Activated effector memory CD4-positive, alpha-beta T cell treated with anti-CD3 and anti-CD28 coated beads, Interleukin-2, amount 50 U/mL, for 16 hours (primary cell): Measurements from ENCODE around the gene PHF23.

Experiments used
- DNase-seq: peaks from one replicate; pipeline ENCODE4 v3.0.0-alpha.2; 2020

Gene PHF23

DNA sequence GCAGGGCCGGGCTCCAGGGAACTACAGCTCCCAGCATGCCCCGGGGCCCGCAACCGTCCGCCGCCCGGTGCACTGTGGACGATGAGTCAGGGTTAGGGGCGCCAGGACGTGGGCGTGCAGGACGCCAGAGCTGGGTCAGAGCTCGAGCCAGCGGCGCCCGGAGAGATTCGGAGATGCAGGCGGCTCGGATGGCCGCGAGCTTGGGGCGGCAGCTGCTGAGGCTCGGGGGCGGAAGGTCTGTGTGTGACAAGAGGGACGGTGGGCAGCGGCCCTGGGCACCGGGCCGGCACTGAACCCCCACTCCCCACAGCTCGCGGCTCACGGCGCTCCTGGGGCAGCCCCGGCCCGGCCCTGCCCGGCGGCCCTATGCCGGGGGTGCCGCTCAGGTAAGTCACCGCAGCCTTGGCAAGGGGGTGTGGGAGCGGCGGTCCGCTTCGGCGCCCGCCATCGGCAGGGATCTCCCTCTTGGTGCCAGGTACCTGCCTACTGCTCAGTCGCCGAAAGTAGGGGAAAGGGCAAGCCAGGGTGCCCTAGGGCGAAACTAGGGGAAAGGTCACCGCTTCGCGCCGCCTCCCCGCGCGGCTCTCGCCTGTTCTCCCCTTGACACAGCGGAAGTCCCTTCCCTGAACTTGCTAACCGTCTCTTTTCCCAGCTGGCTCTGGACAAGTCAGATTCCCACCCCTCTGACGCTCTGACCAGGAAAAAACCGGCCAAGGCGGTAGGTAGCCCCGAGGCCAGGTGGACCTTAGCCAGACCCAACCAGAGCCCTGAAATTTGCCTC, 19.3 kb downstream of the PHF23 start, which contains the start of the genes ACADVL and DLG4:
Gene ACADVL (plus strand): TSS at position 127 of the 781 bp plus-strand sequence. CDS start 47 bp downstream, at position 174.
Gene DLG4 (minus strand): TSS at position 25 of the 781 bp plus-strand sequence.
- DNase-seq, result peak; percentile 91

DNA sequence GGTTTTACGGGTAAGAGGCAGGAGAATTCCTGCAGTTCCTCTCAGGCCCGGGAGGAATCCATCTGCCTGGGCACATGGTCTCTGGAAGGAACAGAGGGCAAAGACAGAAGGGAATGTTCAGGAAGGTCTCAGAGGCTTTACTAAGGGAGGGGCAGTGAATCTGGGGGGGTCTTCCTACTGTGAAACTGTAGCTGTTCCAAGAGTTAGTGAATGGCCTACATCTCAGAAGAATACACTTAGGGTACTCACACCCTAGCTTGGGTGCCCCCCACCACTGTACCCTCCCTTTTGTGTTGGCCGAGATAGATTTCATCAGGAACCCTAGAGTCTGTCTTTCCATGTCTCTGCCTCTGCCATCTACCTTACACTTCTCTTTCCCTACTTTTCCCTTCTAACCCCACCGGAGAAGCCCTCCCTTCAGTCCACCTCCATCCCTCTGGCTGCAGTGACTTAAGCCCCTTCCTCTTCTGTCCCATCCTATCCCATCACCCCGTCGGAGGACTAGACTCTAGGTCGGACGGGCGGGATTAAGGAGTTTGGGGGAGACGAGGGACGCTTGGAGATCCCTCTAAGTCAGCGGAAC, 19.9 kb downstream of the PHF23 start:
- DNase-seq, result no peak

DNA sequence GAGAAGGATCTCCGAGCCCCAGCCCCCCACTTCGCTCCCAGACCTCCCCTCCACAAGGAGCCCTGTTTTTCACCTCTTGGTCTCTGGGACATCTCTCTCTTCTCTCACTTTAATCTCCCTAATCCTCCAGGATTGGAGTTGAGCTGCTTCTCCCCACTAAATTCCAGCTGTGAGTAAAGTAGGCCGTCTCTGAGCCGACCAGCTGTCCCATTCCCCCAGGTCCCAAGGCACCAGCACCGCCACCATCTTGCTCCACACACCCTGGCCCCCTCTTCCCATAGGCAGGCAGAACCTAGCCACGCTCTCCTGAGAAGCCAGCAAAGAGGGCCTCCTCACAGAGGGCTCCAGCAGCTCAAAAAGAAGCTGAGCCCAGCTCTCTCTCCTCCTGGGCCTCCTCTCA, 20.5 kb downstream of the PHF23 start:
- DNase-seq, result no peak

DNA sequence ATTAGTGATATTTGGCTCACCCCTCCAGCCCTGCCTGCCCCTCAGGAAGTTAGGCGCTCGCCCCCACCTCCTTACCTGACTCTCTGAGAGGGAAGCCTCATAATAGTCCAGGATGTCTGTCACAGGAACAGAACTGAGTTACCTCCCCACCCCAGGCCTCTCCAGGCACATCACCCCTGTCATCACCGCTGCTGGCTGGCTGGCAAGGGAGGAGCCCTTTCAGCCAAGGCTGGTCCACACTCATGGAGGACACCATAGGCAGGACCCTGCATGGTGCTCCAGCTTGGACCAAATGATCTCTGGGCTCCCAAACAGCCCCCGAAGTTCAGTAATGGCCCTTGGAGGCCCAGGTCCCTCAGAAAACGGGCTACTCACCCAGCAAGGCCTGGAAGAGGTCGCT, 21.1 kb downstream of the PHF23 start:
- no peak for DNase-seq

DNA sequence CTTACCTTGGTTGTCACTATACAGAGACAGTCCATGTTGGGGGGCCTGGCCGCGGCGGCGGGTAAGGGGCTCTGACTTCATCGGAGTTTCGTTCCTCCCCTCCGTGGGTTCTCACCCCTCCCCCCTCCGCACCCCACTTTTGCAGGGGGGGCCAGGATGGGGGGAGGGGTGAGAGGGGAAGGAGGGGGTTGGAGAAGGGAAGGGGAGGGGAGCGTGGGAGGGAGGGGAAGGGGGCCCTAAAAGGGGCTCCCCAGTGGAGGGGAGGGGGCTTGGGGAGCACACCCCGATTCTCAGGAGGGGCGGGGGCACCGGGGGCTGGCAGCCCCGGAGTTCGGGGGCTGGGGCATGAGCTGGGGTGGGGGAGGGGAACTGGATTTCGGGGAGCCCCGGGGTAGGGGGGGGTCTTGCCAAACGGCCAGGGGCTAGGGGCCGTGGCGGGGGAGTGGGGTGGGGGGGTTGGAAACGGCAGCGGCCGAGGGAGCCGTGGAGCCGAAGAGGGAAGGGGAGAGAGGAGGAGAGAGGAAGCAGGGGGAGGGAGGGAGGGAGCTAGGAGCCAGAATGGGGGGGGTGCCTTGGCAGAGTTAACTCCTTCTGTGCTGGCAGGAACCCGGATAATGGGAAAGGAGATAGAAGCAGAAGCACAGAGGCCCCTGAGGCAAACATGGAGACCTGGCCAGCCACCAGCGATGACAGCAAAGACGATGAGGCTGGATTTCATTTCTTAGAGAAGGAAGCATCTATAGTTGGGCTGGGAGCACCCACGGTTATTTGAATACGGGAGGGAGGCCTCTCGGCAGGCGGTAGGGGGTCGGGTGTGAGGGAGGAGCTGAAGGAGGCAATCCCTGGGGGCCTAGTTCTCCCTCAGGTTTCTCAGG, 21.9 kb downstream of the PHF23 start:
- DNase-seq, result no peak

DNA sequence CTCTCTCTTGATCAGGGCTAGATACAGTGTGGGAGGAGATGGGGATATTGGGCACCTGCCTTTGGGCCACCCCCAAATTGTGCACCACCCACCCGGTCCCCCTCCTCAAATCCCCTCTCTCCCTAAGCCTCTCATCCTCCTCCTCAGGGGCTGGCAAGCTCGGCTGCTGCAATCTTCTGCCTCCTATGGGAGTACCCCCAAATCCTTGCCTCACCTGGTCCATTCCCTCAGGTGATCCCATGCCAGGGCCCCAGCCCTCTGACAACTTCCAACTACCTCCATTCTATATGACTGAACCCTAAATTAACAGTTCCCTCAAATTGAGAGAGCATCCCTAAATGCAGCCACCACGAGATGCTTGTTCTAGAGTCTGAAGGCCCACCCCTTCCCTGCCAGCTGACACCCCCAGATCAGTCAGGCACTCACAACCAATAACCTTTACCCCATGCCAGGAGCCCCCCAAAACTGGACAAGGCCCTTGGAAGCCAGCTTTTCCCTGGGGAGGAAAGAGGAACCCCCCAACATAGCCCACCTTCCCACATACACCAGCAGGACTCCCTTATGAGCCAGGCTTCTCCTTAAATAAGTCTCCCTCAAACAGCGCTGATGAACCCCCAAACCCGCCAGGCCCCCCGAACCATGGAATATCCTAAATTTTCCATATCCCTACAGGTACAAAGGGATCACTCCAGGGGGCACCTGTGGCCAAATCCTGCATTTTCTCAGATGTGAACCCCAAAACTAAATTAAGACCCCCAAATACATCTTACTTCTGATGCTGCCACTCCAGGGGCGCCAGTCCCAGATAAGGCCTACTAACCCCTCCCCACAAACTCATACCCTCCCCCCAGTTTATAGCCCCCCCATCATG, 22.8 kb downstream of the PHF23 start:
- no peak for DNase-seq

DNA sequence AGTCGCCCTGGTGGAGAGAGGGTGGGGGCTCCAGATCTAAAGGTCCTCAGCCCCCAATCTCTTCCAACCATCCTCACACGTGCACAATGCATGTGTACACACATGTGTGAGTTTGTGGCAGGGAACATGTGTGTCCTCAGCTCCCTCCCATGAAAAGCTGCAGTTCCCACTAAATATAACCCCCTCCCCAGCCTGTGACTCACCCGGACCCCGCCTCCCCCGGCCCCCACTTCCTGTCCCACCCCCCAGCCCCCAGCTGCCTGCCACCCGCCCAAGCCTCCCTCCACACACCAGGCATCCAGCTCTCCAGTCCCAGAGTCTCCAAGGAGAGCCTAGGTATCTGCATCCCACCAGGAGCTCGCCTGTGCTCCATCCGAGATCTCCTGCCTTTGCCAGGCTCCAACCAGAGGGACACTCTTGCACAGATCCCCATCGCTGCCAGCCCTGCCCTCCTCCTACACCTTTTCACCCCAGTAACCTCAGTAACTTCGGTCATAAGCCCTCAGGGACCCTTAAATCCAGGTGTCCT, 23.5 kb downstream of the PHF23 start:
- DNase-seq, result no peak

DNA sequence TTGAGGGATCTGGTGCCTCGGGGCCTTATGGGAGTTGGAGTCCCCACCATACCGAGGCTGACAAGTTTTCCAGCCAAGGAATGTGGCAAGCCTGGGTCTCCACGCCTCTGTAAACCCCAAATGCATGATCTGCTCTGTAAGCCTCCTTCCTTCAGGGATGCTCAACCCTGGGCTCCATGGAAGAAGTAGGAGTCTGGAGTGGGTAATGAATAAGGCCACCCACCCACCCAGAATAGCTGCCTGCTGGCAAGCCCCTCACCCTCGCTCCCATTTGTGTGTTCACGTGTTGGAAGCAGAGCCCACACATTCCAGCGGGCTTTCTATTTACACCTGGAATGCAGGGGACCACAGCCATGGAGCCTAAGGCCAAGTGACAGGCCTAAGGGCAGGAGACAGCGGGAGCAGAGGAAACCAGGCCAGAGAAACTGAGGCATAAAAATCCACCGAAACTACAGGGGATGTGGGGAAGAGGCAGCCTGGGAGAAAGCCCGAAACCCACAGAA, 24.1 kb downstream of the PHF23 start:
- DNase-seq, result no peak

DNA sequence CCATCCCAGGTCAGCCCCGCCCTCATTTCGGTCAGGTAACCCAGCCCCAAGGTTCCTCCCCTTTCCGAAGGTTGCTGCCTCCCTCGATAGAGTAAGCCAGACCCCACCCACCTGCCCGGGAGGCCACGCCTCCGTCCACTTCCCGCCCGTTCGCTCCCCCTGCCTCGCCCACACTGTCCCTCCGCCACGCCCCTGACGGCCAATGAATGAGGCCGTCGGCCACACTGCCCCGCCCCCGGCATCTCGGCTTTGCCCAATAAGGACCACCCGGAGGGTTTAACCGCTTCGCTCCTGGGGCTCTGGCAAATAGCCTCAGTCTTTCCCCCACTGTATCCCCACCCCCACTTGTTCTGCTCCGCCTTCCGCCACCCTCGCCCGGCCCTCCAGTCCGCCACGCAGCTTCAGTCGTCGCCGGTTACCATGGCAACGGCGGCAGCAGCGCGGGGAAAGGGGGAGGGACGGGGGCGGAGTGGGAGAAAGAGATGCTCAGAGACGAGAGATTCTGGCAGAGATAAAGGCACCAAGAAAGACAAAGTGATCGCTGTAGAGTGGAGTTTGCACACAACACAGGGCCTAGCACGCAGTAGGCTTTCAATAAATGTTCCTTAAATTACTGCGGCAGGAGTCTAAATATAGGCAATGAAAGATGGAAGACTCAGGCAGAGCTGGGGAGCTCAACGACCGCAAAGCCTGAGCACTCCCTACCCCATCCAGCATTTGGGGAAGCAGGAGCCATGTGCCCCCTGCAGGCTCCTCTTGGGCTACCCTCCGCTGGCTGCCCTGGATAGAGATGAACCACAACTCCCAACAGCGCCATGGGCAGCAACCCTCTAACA, 24.7 kb downstream of the PHF23 start:
- DNase-seq, result peak; percentile 99

DNA sequence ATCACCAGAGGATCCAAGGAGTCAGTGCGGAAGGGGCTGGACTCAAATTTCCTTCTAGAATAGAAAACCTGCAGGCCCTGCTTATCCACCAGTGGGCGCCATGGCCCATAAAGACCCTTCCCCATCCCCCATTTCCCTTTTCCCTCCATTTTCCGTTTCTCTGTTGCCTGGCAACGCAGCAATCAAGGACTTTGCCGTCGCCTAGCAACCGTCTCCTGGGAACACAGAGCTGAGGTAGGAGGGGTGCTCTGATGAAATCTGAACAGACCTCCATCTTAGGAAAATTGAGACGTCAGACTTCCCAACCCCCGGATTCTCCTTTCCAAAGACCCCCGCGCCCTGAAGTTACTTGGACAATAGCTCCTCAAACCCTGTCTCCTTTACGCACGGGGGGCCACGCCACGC, 25.4 kb downstream of the PHF23 start:
- DNase-seq, result peak; percentile 88

DNA sequence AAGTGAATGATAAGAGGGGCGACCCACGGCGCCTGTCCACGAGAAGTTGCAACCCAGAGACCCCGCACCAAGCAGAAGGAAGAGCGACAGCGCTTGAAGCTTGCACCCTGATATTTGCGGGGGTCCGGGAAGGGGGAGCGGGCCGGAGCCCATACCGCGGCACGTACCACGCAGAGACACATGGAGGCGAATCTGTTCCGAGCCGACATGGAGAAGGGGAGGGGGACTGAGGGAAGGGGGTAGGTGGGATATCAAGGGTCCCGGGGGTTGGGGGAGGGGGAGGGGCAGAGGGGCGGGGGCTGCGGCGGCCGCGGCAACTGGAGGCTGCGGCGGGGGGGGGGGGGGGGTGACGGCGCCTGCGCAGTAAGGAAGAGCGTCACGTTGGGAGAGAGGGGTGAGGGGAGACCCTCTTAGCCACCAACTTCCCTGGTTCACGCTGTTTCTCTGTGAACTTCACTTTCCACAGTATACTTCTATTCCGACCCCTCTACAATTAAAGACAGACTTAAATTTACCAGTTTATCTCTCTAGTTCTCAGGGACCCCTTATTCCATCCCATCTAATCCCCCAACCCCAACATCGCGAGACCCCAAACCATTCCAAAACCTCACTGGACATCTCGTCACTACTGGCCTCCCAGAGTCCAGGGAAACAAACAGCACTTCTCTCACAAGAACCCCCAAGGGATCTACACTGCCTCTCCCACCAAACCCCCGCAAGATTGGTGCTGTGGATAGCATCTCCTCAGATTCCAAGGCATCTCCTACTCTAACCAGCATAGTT, 27.6 kb downstream of the PHF23 start:
- no peak for DNase-seq

DNA sequence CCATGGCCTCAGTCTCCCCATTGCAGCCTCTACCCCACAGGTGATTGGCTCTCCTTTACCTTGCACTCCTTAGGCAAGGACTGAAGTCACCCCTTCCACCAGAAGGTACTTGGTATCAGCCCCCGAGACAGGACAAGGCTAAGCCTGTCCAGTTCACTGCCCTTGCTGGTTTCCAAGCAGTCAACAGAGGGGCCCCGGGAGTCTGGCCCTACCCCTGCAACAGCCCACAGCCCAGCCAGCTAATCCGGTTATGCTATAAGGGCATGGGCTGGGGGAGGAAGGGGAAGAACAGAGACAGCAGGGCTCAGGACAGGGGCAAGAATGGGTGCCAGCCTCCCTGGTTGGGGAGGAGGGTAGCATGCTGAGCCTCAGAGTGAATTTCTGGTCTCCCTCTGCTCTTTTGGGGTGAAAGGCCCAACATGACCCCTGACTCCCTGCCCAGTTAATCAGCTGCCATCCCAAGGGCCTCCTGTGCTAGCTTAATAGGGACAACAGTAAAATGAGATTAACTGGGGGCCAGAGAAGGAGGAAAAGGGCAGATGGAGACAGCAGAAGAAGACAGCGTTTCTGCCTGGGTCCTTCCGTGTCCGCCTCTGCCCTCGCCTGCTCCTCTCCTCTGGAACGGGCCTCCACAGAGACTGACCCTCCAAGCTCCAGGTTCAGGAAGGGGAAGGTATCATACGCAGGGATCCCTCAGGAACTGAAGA, 30.4 kb downstream of the PHF23 start:
- no peak for DNase-seq

DNA sequence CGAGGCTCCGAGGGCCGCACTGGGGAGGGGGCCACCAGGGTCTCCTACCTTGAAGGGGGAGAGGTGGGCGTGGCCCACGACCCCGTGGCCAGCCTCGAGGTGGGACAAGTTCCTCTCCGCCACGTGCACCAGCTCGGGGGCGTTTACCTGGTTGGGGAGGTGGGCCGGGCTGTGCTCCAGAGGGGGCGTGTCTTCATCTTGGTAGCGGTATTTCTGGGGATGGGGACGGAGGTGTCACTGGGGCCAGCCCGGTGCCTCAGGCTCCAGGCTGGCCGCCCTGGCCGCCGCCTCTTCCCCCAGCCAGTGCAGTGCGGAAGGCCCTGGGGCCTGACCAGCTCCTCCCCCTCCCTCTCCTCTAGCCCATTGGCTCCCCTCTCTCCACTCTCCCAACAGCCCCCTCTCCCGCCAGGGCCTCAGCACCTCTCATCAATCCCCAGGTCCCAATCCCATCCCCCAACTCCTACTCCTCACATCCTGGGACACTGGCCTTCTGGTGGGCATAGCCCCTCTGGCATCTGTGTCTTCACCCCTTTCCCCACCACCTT, 31.2 kb downstream of the PHF23 start:
- no peak for DNase-seq

DNA sequence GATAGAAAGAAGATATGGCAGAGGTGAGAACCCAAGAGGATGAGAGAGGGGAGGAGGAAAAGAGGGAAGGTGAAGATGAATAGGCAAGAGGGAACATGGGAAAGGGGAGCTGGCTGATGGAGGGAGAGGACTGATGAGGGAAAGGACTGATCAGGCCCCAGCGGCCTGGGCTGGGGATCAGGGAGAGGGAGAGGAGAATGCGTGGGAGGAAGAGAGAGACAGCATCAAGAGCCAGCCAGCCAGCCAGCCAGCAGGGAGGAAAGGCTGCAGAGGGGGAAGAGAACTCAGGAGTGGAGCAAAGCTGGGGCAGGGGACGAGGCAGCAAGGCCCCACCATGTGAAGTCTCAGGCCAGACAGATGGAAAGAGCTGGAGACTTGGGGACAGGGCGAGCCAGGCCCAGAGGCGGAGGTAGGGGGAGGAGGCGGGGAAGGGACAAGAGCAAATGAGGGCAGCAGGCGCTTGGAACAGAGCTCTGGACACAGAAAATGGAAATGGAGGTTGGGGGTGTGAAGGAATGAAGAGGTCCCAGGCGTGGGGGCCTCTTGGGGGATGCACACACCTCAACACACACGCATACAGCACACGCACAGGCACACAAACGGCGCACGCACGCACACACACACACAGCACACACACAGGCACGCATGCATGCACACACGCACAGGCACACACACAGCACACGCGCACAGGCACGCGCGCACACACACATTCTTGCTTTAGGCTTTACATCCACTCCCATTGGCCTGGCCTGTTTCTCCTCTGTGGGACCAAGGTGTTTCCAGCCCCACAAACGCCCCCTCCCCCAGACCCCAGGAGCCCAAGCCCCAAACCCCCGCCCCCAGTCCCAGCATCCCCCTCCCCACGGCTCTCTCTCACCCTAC, 31.9 kb downstream of the PHF23 start:
- no peak for DNase-seq

DNA sequence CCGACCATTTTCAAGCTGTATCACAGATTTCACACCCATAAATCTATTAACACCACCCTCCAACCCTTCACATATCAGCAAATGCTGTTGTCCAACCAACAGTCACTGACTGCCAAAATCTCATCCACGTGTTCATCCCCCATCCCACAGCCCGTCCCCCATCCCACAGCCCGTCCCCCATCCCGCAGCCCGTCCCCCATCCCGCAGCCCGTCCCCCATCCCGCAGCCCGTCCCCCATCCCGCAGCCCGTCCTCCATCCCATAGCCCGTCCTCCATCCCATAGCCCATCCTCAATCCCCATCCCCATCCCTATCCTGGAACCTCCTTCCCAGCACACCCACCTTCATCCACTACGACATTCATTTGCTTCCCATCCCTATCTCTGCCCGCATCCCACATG, 33.7 kb downstream of the PHF23 start:
- no peak for DNase-seq

DNA sequence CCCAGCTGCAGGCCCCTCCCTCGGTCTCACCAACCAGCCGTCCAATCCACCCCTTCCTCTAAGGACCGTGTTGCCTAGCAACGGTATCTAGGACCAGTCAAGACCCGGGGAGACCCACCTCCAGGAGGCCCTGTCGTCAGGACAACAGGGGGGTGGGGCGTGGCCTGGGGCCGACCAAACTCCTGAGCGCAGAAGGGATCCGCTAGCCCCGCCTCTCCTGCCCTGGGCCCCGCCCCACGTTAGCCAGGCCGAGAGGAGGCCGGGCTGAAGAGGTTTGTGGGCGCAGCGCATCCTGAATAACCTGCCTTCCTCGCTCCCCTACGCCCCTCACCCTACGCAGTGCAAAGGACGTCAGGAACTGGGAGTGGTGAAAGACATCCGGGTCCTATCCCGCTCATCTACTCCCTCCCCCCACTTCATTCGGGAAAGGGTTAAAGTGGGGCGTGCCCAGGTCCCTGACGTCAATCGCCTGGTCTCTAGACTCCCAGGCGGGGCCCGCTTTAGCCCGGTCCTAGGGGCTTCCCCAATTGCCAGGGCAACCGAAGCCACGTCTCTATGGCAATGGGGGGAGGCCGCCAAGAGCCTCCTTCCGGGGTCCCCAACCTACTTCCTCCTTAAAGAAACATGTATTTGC, 34.3 kb downstream of the PHF23 start:
- DNase-seq, result peak; percentile 97

DNA sequence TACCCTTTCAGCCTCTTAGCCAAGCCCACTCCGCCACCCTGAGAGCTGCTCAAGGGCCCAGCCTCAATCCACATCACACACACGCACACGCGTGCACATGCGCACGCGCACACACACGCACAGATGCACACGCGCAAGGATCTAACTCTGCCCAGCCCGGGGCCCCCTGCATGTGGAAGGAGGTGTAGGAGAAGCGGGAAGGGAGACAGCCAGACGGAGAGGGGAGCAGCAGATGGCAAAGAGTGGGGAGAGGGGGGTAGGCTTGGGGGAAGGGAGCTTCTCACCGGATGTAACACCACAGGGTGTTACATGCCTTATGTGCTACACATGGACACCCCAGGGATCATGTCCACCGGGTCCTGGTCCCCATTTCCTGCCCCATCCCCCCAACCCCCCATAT, 34.9 kb downstream of the PHF23 start:
- DNase-seq, result no peak

DNA sequence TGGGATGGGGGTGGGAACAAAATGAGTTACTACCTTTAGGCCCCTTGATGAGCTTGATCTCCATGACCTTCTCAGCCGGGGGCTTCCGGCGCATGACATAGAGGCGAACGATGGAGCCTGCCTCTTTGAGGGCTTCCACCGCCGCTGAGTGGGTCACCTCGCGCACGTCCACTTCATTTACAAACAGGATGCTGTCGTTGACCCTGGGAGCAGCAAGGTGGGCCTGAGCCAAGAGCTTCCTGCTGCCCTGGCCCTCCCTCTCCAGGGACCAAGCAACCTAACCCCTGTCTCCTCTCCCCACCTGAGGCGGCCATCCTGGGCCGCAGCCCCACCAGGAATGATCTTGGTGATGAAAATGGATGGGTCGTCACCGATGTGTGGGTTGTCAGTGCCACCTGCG, 35.9 kb downstream of the PHF23 start:
- no peak for DNase-seq
